GM19463 (cell line): ENCODE measurements around the gene OBP2B.

ENCODE experiments used
- ATAC-seq: cut with Tn5 transposase; IDR thresholded peaks from one replicate; pipeline ENCODE4 v1.9.1; 2021; ENCODE audit warnings: mild to moderate bottlenecking, moderate library complexity; ENCODE audit not compliant: unreplicated experiment

OBP2B gene

GRCh38 chr9:133202688-133203453, 6.2 kb downstream of the OBP2B start:
- ATAC-seq: no peak

- ATAC-seq: no peak
Observed at GRCh38 chr9:133202145-133202513, 6.9 kb downstream of the OBP2B start.

GRCh38 chr9:133201424-133202144, 7.5 kb downstream of the OBP2B start:
- no peak for ATAC-seq

GRCh38 chr9:133200631-133201030, 8.4 kb downstream of the OBP2B start:
- no peak for ATAC-seq

- ATAC-seq: no peak
Observed at GRCh38 chr9:133199648-133200321, 9.3 kb downstream of the OBP2B start.

- no peak for ATAC-seq
Observed at GRCh38 chr9:133195029-133195428, 14.0 kb downstream of the OBP2B start.

GRCh38 chr9:133194597-133194996, 14.5 kb downstream of the OBP2B start:
- ATAC-seq: no peak

- ATAC-seq: no peak
Observed at GRCh38 chr9:133191989-133192388, 17.1 kb downstream of the OBP2B start.

GRCh38 chr9:133189826-133190225, 19.2 kb downstream of the OBP2B start:
- no peak for ATAC-seq

GRCh38 chr9:133188843-133189180, 20.2 kb downstream of the OBP2B start:
- ATAC-seq: no peak

GRCh38 chr9:133188006-133188842, 20.8 kb downstream of the OBP2B start:
- ATAC-seq: no peak

GRCh38 chr9:133187561-133188005, 21.5 kb downstream of the OBP2B start:
- no peak for ATAC-seq

GRCh38 chr9:133186736-133187135, 22.3 kb downstream of the OBP2B start:
- no peak for ATAC-seq

GRCh38 chr9:133184971-133185370, 24.1 kb downstream of the OBP2B start:
- ATAC-seq: no peak

GRCh38 chr9:133182151-133182550, 26.9 kb downstream of the OBP2B start:
- ATAC-seq: no peak

- no peak for ATAC-seq
Observed at GRCh38 chr9:133181561-133181960, 27.5 kb downstream of the OBP2B start.

GRCh38 chr9:133180953-133181352, 28.1 kb downstream of the OBP2B start:
- ATAC-seq: no peak

- no peak for ATAC-seq
Observed at GRCh38 chr9:133173056-133173455, 36.0 kb downstream of the OBP2B start.

- ATAC-seq: no peak
Observed at GRCh38 chr9:133171161-133171961, 37.7 kb downstream of the OBP2B start.

GRCh38 chr9:133170716-133171115, 38.3 kb downstream of the OBP2B start:
- no peak for ATAC-seq
